GM19395 (cell line): ENCODE measurements around the gene CFAP53.
A peak's percentile ranks its signal among the peaks of the same experiment; 100 is the strongest.

Experiments
- ATAC-seq: cut with Tn5 transposase; IDR thresholded peaks from one replicate; pipeline ENCODE4 v1.9.1; 2021; ENCODE audit warnings: mild to moderate bottlenecking, moderate library complexity; ENCODE audit not compliant: unreplicated experiment

Gene CFAP53

DNA sequence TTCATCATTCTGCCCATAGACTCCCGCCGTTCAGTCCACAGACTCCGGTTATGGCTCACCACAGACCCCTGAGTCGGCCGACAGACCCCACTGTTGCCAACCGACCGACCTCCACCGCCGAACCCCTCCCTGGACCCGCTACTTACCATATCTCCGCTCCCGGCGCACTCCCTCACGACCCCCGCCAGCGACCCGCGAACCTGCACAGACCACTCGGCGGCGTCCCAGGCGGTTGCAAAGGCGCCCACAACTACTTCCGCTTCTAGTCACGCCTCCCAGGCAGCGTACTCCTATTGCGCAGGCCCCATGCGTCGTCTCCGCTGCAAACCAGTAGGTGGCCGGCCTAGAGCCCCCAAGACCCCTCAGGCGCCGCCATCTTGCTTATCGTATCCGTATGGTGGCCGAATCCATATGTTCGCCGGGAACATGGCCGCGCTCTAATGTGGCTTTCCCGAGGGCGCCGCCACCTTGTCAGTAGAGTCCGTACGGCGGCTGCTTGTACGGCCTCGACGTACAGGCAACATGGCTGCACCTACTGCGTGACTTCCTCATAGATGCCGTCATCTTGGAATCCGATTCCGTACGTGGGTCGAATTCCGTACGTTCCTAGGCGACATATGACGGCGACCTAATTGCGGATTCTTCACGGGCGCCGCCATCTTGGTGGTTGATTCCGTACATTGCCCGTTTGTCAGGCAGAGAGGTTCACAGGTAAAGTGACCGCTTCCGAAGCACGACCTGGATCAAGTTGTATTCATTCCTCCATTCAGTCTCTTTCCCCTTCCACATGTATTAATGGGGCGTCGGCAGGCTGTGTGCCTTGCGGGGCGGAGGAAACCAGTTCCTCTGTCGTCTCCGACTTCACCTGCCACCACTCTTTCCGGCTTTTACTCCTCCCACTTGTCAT lies 21.4 kb upstream of the CFAP53 start, which contains the start of gene CXXC1:
TSS of gene CXXC1 (minus strand) at position 252 of the 907 bp plus-strand sequence. CDS start at position 149, 103 bp downstream.
- peak; percentile 90 for ATAC-seq

DNA sequence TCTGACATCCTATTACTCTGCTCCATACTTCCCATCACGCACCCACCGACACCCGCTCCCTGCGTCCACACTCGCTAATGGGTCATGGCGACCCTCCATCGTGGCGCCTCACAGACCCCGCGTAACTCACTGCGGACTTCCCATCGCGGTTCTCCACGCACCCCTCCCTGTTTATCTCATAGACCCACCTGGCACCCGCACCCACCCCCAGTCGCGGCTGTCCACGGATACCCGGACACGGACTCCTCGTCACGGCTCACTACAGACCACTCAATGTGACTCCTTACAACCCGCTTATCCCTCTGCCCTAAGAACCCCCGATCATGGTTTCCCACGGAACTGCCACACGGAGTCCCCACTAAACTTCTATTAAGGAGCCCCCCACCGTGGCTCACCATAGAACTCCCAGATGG lies 20.7 kb upstream of the CFAP53 start:
- ATAC-seq = peak; percentile 3

DNA sequence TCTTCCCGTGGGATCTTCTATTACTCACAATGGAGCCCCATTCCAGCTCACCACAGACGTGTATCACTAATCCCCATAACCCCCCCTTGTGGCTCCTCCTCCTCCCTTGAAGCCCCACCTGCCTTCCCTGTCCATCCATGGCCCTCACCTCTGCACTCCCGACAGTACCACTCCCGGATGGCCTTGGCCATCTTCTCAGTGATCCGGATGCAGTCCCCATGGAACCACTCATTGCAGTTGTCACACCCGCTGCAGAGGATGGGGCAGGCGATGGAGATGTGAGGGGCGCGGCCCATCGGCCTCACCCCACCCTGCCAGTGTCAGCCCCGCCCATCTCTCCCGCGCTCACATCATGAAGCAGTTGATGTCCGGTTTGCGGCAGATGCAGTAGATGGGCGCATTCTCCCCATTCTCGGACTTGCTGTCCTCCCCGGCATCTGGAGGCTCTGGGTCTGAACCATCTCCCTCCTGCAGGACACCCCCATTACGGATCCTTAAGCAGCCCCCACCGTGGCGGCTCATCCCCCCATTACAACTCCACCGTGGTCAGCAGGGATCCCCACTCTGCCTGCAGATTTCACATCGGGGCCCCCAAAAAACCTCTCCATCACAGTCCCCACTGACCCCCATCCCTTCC lies 20.2 kb upstream of the CFAP53 start:
- ATAC-seq = no peak

DNA sequence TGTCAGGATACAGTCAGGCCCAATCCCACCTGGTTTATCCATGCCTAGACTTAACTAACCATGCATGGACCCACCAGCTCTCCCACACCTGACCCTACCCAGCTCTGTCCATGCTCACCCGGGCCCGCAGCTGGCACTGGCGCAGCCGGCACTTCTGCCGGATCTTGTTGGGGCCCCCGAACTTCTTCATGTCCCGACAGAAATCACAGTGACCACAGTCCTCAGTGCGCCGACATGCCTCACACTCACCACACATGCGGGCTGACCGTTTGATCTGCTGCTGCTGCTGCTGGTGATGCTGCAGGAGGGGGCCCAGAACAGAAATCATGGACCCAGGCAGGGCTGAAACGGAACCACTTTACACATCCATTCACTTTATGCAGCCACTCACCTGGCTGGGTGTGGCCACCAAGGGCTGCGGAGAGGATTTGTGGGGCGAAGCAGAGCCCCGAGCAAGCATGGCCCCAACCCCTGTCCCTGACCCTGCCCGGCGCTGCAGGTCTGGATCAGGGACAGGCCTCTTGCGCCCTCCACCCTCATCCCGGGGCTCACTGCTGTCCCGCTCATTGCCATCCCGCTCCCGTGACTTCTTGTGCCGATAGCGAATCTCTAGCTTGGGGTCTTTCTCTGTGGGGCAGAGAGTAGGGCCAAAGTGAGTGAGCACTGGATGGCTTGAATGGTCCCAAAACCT lies 19.5 kb upstream of the CFAP53 start:
- ATAC-seq = no peak

DNA sequence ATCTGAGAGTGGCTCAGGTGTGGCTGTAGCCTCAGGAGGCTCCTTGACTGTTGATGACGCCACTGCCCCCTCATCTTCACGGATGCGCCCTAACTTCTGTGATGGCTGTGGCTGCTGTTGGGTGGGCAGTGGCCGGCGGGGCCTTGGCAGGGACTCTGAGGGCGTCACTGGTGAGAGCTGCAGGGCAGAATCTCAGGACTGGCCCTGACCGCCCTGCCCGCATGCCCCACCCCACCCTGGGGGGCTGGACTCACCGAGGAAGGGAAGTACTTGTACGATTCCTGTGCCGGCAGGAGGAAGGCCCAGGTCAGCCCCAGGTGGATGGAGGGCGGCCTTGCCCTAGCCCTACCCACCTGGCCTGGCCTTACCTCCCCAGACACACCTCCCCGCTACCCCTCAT lies 18.8 kb upstream of the CFAP53 start:
- no peak for ATAC-seq

DNA sequence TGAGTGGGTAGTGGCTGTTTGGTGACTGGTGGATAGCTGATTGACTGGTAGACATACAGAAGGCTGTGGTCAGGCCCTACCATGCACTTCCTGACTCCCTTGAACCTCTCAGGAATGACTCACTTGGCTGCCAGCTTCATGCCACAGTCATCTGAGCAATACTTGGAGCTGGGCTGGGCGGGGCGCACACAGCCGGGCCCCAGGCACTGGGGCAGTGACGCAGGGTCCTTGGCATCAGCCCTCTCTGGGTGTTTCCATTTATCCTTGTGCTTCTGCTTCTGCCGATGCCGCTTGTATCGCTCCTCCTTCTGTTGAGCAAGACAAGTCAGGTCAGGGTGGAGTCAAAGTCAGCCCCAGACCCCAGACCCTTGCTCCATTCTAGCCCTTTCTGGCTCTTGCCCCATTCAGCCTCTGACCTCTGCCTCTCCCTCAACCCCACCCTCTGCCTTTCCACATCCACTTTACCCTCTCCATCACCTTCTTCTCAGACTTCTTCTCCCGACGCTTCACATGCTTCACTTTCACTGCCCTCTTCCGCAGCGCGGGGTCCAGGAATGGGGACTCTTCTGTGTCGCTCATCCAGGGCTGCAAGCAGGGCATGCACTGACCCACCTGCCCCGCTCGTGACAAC lies 18.1 kb upstream of the CFAP53 start:
- ATAC-seq = no peak

DNA sequence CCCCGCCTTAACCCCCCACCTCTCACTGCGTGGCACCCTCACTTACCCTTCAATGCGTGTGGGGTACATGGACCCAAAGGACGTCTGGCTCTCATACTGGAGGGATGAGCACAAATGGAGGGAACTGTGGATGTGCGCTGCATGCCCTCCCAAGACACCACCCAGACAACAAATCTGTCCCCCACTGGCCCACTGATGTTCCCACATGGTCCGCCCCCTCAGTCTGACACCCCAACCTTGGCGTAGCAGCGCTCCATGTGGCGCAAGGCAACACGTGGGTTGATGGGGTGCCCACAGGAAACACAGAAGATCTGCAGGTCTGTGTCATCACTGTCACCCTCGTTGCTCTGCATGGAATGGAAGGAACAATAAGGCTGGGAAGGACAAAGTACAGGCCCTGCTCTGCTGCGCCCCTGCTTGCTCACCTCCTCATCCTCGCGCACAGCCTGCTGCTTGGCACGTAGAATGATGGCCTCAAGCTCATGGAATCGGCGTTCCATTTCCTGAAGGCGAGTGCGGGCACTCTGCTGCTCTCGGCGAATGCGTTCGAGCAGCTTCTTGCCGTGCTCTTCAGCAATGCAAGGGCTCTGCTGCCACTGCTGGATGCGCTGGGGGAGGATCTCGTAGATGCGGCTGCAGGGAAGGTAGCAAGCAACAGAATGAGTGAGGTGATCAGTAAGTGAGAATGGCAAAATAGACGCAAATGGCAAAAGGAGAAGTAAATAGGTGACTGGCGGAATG lies 17.3 kb upstream of the CFAP53 start:
- no peak for ATAC-seq

DNA sequence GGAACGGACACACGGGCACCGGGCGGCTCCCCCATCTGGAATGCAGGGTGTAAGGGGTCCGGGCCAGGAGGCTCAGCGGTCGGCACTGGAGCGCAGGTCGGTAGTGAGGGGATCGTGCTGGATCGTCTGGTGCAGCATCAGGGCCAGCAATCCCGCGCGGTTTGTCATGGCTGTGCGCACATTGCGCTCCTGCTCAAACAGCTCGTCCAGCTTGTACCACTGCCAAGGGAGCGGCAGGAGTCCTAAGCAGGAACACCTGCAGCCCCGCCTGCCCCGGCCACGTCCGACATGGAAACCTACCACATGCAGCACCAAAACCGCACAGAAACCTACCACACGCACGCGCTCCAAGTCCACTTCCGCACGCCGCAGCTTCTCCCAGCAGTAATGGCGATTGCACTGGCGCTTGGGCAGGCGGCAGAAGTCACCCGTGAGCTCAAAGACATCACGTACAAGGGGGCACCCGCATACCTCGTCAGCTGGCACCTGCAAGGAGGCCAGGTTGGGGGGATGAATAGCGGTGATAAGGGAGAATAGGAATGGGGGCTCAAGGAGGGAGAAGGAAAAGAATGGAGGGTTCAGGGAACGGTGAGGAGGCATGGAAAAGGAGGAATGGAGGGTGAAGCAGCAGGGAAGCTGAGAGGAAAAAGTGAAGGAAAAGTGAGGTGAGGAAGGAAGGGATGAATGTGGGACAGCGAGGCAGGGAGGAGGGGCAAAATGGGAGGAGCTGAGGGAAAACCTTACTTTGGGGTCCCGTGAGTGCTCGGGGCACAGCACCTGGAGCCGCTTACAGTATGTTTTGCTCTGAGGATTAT lies 16.4 kb upstream of the CFAP53 start:
- no peak for ATAC-seq

DNA sequence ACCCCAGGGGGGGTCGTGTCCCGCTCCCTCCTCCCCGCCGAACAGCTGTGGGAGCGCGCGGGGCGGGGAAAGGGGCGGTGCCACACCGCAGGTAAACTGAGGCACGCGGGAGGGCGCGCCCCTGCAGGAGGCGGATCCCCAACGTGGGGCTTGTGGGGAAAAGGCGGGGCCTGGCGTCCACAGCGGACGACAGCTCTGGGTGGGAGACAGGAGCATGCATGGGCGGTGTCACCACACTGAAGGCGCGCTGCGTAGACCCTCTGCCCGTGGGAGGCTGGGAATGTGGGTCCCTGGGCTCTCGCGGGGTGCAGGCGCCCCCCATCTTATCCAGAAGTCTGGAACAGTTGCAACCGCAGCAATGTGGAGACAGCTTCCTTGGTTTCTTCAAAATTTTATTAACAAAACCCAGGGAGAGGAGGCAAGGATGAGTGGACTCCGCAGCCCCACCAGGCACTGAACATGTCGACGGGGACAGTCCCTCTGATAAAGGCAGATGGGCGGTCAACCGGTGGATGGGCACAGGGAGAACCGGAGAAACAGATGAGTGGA lies 15.8 kb upstream of the CFAP53 start:
- ATAC-seq = no peak

DNA sequence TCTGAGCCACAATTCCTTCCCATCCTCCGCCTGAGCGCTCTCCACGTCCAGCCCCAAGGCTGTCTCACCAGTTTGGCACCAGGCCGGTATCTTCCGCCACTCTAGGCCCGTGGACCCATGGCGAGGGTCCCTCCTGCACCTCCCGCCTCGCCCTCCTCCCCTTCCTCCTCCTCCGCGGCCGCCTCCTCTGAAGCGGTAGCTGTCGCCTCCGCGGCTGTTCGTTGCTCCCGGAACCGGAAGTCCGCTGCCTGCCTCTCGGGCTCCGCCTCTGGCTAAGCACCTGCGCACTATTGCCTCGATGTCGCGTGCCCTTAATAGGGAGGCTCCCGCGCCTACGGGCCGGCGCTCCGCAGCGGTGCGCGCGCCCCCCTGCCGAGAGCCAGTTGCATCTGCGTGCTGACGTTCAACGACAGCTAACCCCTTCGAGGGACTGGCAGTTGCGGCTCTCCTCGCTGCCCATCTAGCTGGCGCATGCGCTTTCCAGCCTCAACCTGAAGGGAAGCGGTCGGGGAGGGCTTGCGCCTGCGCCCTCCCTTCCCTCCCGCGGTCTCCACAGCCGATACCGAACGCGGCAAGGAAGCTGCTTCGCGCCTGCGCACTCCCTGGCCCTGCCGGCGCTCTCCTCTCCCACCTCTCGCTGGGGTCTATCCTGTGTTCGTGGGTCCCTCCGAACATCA lies 15.1 kb upstream of the CFAP53 start, which contains the start of gene MBD1:
TSS of gene MBD1 (minus strand) at position 229 of the 677 bp plus-strand sequence. CDS start 1,531 bp downstream, outside the sequence.
- peak; percentile 90 for ATAC-seq

DNA sequence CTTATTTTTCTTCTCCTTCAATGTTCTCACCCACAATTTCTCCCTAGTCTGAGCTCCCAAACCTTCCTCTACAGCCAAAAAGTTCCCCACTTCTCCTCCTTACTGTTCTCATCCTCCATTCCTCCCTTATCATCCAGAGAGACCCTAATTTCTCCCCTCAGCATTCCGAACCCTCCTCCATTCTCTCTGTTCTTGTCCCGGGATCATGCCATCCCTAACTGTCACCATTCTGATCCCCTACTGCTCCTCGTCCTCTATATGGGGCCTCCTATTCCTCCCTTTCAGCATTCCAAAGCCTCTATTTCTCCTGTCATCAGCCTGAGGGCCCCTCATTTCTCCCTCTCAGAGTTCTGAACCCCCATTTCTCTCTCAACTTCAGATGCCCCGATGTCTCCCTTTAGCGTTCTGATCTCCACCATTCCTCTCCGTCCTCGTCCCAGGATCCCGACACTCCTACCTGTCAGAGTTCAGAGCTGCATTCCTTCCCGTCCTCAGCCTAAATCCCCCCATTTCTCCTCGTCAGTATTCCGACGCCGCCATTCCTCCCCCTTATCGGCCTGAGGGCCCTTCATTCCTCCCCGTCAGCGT lies 14.5 kb upstream of the CFAP53 start:
- no peak for ATAC-seq

DNA sequence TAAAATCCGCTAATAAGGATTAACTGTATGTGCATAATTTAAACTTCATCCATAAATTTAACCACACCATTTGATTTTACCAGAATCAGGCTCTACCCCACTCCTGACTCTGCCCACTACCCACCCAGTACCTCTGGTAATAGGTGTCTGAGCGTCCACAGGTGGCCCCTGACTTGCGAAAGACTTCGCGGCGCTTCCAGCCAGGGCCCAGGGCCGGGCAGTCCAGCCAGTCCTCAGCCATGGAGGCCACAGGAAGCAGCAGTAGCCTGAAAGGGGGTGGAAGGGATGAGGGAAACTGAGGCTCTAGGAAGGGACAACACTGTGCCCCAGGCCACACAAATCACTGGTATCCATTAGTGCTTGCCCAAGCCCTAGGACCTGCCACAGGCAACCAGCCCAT lies 13.5 kb upstream of the CFAP53 start:
- no peak for ATAC-seq

DNA sequence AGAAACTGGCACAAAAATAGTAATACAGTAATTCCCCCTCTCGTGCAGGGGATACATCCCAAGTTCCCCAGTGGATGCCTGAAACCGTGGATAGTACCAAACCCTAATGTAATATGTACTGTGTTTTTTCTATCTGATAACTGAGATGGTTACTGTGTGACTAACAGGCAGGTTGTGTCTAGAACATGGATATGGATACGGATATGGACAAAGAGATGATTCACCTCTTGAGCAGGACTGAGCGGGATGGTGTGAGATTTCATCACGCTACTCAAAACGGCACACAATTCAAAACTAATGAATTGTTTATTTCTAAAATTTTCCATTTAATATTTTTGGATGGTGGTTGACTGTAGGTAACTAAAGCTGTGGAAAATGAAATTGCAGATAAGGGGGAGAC lies 11.6 kb upstream of the CFAP53 start:
- ATAC-seq = no peak

DNA sequence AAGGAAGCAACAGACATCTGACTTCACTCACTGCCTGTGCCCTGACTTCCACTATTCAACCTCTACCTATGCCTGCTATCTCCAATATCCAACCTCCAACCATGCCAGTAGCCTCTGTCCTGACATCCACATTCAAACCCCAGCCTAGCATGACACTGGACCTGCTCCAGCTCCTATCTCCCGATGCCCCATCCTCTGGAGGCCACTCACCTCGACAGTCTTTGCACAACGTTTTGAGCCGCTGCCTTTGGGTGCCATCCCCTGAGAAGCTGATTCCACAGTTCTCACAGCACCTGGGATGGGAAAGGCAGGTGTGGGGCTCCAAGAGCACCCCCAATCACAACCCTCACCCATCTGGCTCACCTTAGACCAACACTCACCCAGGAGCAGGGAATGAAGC lies 10.2 kb upstream of the CFAP53 start:
- ATAC-seq = no peak

DNA sequence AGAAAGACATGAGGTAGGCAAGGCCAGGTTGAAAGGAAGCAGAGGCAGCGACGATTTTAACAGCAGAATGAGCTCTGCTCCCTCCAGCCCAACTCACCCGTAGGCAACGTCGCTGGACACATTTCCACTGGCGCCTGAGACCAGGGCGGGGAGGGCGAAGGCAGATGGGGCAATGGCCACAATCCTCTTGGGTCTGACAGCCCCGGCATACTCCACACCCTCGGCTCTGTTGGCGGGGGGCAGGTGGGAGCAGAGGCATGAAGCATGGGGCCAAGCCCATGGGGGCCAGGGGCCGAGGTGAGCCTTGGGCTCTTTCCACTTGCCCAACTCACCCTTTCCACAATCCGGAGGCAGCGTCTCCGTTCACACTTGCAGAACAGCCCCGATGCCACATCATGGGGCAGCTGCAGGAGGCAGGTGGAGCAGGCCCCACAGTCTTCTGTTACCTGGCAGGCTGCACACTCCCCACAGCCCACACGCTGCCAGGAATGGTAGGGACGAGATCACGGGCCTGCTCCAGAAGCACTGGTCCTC lies 9.3 kb upstream of the CFAP53 start:
- no peak for ATAC-seq

DNA sequence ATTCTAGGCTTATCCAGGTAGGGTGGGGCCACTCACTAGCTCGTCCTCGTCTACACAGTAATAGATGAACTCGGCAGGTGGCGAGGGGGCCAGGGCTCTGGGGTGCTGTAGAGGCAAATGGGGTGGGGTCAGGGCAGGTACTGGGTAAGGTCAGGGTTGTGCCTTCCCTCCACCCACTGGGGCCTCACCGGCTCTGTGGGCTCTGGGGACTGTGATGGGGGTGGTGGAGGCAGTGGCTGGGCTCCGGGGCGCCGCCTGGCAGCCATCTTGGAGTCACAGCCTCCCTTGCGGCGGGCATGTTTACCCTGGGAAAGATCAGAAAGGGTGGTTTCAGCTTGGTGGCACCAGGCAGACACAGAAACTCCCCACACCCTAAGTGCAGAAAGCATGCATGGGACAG lies 8.6 kb upstream of the CFAP53 start:
- ATAC-seq = no peak

DNA sequence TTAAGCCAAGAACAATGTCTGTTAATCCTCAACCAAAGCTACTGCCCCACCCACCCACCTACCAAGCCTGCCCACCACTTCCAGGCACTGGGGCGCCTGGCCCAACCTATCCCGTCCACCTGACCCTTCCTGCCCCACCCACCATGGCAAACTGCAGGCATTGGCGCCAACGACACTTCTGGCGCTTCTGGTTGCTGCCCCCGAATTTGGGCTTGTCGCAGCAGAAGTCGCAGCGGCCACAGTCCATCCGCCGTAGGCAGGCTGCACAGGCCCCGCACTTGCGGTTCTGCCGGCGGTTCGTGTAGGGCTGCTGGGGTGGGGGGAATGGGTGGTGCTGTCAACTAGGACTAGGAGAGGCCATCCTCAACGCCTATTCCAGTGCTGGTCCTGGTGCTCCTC lies 7.7 kb upstream of the CFAP53 start:
- no peak for ATAC-seq
